Type B pancreatic cell (in vitro differentiated cells): Measurements from ENCODE around the gene TMEM60. TPM values are rescaled to one million over a fixed set of nuclear protein-coding genes. Genes with fewer than 3 reads are reported as not detected.

ENCODE experiments used
- DNase-seq: peaks from one replicate; pipeline ENCODE4 v3.0.0; 2021; ENCODE audit warnings: mixed read lengths; ENCODE audit not compliant: unreplicated experiment; ENCODE audit errors: extremely low spot score
- H3K27ac Mint-ChIP-seq: 2 replicates; pipeline ENCODE4 v1.8.0; 2021; ENCODE audit warnings: mild to moderate bottlenecking, mixed read lengths
- H3K27me3 Mint-ChIP-seq: 2 replicates; pipeline ENCODE4 v1.8.0; 2021; ENCODE audit warnings: mixed read lengths
- H3K36me3 Mint-ChIP-seq: 2 replicates; pipeline ENCODE4 v1.8.0; 2021; ENCODE audit warnings: mixed read lengths
- H3K4me1 Mint-ChIP-seq: one replicate; pipeline ENCODE4 v1.8.0; 2021; ENCODE audit warnings: mixed read lengths; ENCODE audit not compliant: unreplicated experiment
- H3K4me3 Mint-ChIP-seq: 2 replicates; pipeline ENCODE4 v1.8.0; 2021; ENCODE audit warnings: mild to moderate bottlenecking, mixed read lengths
- H3K9me3 Mint-ChIP-seq: 2 replicates; pipeline ENCODE4 v1.8.0; 2021; ENCODE audit warnings: mixed read lengths
- CTCF ChIP-seq: fragments of 200-600 bp; sonication (generic); conservative IDR thresholded peaks from 2 replicates; pipeline ENCODE4 v1.5.0; 2021; ENCODE audit warnings: antibody characterized with exemption, mild to moderate bottlenecking
- total RNA-seq: library from RNA; stranded (reverse); gene quantifications from 2 replicates; pipeline ENCODE4 v1.2.1, GENCODE V29; 2021; ENCODE audit warnings: low replicate concordance

TMEM60 gene
- total RNA-seq, 1 donor from 2014 or later = 16.1 TPM

GRCh38 chr7:77811516-77812289, 13.5 kb upstream of the TMEM60 start:
- TF ChIP-seq CTCF = no peak
- Mint-ChIP-seq H3K36me3 (peaks cover 38% of the 10 kb centered on the region), H3K9me3 (peaks cover 15% of the 10 kb centered on the region), H3K4me3 (peak overlapping the region; percentile 27), H3K27ac (peak overlapping the region; percentile 20), H3K27me3 (no peaks in the 10 kb centered on the region), H3K4me1 (peaks cover 8% of the 10 kb centered on the region)
- DNase-seq = no peak

GRCh38 chr7:77808517-77808916, 10.3 kb upstream of the TMEM60 start:
- peaks cover 43% of the 10 kb centered on the region for H3K36me3 Mint-ChIP-seq

GRCh38 chr7:77806425-77806824, 8.2 kb upstream of the TMEM60 start:
- H3K27me3 Mint-ChIP-seq = no peaks in the 10 kb centered on the region
- peaks cover 29% of the 10 kb centered on the region for H3K36me3 Mint-ChIP-seq
- H3K27ac Mint-ChIP-seq = no peak overlapping the region
- H3K4me3 Mint-ChIP-seq = no peak overlapping the region
- H3K4me1 Mint-ChIP-seq = peaks cover under 1% of the 10 kb centered on the region
- DNase-seq = no peak
- no peak for TF ChIP-seq CTCF
- H3K9me3 Mint-ChIP-seq = peaks cover 27% of the 10 kb centered on the region

More at GRCh38 chr7:77808517-77808916, 10.3 kb upstream of the TMEM60 start:
- Mint-ChIP-seq H3K27me3 (no peaks in the 10 kb centered on the region), H3K9me3 (peaks cover 26% of the 10 kb centered on the region), H3K4me1 (peaks cover 8% of the 10 kb centered on the region), H3K4me3 (no peak overlapping the region), H3K27ac (no peak overlapping the region)
- DNase-seq = no peak
- no peak for TF ChIP-seq CTCF

- Mint-ChIP-seq H3K27ac (no peak overlapping the region), H3K36me3 (peaks cover 20% of the 10 kb centered on the region), H3K9me3 (peaks cover 21% of the 10 kb centered on the region), H3K4me3 (no peak overlapping the region), H3K4me1 (peaks cover 6% of the 10 kb centered on the region), H3K27me3 (no peaks in the 10 kb centered on the region)
- TF ChIP-seq CTCF = no peak
- no peak for DNase-seq
Observed at GRCh38 chr7:77802557-77803405, 4.5 kb upstream of the TMEM60 start.

GRCh38 chr7:77800730-77801129, 2.5 kb upstream of the TMEM60 start:
- Mint-ChIP-seq H3K36me3 (peaks cover 13% of the 10 kb centered on the region), H3K27ac (no peak overlapping the region), H3K4me3 (no peak overlapping the region), H3K9me3 (peaks cover 13% of the 10 kb centered on the region), H3K4me1 (peaks cover 16% of the 10 kb centered on the region), H3K27me3 (no peaks in the 10 kb centered on the region)
- no peak for TF ChIP-seq CTCF
- no peak for DNase-seq
